Activated naive CD4-positive, alpha-beta T cell treated with anti-CD3 and anti-CD28 coated beads, Interleukin-2, amount 10 ng/mL, durations not matched to agents 7 days and 5 days (primary cell): ENCODE measurements around the gene VPS9D1.

Source experiments
- CTCF ChIA-PET: fragments of 350-600 bp; sonication (Branson Sonifier 250); formaldehyde crosslinking; loops from one replicate; lab custom pipeline; 2021; ENCODE audit warnings: antibody characterized with exemption; lab: Charles Lee
- DNase-seq: peaks from one replicate; pipeline ENCODE4 v3.0.0-alpha.2; 2020
- H3K27ac Mint-ChIP-seq: one replicate; pipeline ENCODE4 v1.8.0; 2021; ENCODE audit warnings: mild to moderate bottlenecking, moderate library complexity, mixed read lengths
- H3K27me3 Mint-ChIP-seq: one replicate; pipeline ENCODE4 v1.8.0; 2021; ENCODE audit warnings: mild to moderate bottlenecking, mixed read lengths
- H3K36me3 Mint-ChIP-seq: one replicate; pipeline ENCODE4 v1.8.0; 2021; ENCODE audit warnings: mixed read lengths
- H3K4me1 Mint-ChIP-seq: one replicate; pipeline ENCODE4 v1.8.0; 2021; ENCODE audit warnings: mixed read lengths
- H3K4me3 Mint-ChIP-seq: one replicate; pipeline ENCODE4 v1.8.0; 2021; ENCODE audit warnings: mild to moderate bottlenecking, moderate library complexity, mixed read lengths
- H3K9me3 Mint-ChIP-seq: one replicate; pipeline ENCODE4 v1.8.0; 2021; ENCODE audit warnings: mixed read lengths

VPS9D1 gene

GRCh38 chr16:89739383-89739782 lies 18.7 kb upstream of the VPS9D1 start:
- no peak for DNase-seq
- Mint-ChIP-seq H3K36me3 (peaks cover 64% of the 10 kb centered on the region), H3K27ac (peak overlapping the region; percentile 65), H3K27me3 (no peaks in the 10 kb centered on the region), H3K4me3 (no peak overlapping the region), H3K9me3 (no peaks in the 10 kb centered on the region), H3K4me1 (peaks cover 32% of the 10 kb centered on the region)
- CTCF ChIA-PET: interaction anchor here (1.4 to 2.7 kb wide), 3 partner anchors 33 to 122 kb away, joined by 3 to 9 read pairs (median 4); no protein-coding TSS in a partner anchor

GRCh38 chr16:89738538-89739317 lies 18.0 kb upstream of the VPS9D1 start:
- CTCF ChIA-PET: interaction anchor here (0.9 to 1.4 kb wide), 2 partner anchors 9 to 39 kb away, joined by 4 read pairs; no protein-coding TSS in a partner anchor
- Mint-ChIP-seq H3K9me3 (no peaks in the 10 kb centered on the region), H3K27me3 (no peaks in the 10 kb centered on the region), H3K4me1 (peaks cover 33% of the 10 kb centered on the region), H3K27ac (no peak overlapping the region), H3K4me3 (no peak overlapping the region), H3K36me3 (peaks cover 67% of the 10 kb centered on the region)
- DNase-seq: no peak

- Mint-ChIP-seq H3K27me3 (no peaks in the 10 kb centered on the region), H3K4me1 (peaks cover 35% of the 10 kb centered on the region), H3K4me3 (no peak overlapping the region), H3K36me3 (peaks cover 70% of the 10 kb centered on the region), H3K27ac (peak overlapping the region; percentile 89), H3K9me3 (no peaks in the 10 kb centered on the region)
- DNase-seq: no peak
- CTCF ChIA-PET: interaction anchor here (0.9 to 1.6 kb wide), 3 partner anchors 10 to 125 kb away, joined by 3 to 4 read pairs (median 4); no protein-coding TSS in a partner anchor
Measured at GRCh38 chr16:89738072-89738377, 17.3 kb upstream of the VPS9D1 start.

- peak overlapping the region; percentile 89 for H3K27ac Mint-ChIP-seq
- H3K36me3 Mint-ChIP-seq: peaks cover 72% of the 10 kb centered on the region
- no peaks in the 10 kb centered on the region for H3K9me3 Mint-ChIP-seq
- H3K27me3 Mint-ChIP-seq: no peaks in the 10 kb centered on the region
- H3K4me3 Mint-ChIP-seq: peak overlapping the region; percentile 21
- peaks cover 36% of the 10 kb centered on the region for H3K4me1 Mint-ChIP-seq
- DNase-seq: peak; percentile 77
- CTCF ChIA-PET: interaction anchor here (1.4 to 1.8 kb wide), 4 partner anchors 32 to 126 kb away, joined by 3 to 12 read pairs (median 4); partner anchors contain the start of gene SPATA2L
Measured at GRCh38 chr16:89737341-89738071, 16.8 kb upstream of the VPS9D1 start.

- Mint-ChIP-seq H3K36me3 (peaks cover 79% of the 10 kb centered on the region), H3K4me3 (no peak overlapping the region), H3K27ac (peak overlapping the region; percentile 89)
Measured at GRCh38 chr16:89736554-89736953, 15.9 kb upstream of the VPS9D1 start.

GRCh38 chr16:89733792-89734191 lies 13.1 kb upstream of the VPS9D1 start:
- CTCF ChIA-PET: no interaction called here
- Mint-ChIP-seq H3K27me3 (no peaks in the 10 kb centered on the region), H3K36me3 (peaks cover 84% of the 10 kb centered on the region), H3K9me3 (no peaks in the 10 kb centered on the region), H3K4me1 (peaks cover 55% of the 10 kb centered on the region), H3K4me3 (no peak overlapping the region), H3K27ac (no peak overlapping the region)
- no peak for DNase-seq

More at GRCh38 chr16:89736554-89736953, 15.9 kb upstream of the VPS9D1 start:
- Mint-ChIP-seq H3K27me3 (no peaks in the 10 kb centered on the region), H3K4me1 (peaks cover 42% of the 10 kb centered on the region), H3K9me3 (no peaks in the 10 kb centered on the region)
- CTCF ChIA-PET: interaction anchor here (1.4 to 1.8 kb wide), 3 partner anchors 31 to 127 kb away, joined by 3 to 12 read pairs (median 5); partner anchors contain the start of gene SPATA2L
- no peak for DNase-seq

- peaks cover 54% of the 10 kb centered on the region for H3K4me1 Mint-ChIP-seq
- DNase-seq: no peak
- CTCF ChIA-PET: no interaction called here
- H3K4me3 Mint-ChIP-seq: no peak overlapping the region
- no peak overlapping the region for H3K27ac Mint-ChIP-seq
- H3K36me3 Mint-ChIP-seq: peaks cover 81% of the 10 kb centered on the region
- no peaks in the 10 kb centered on the region for H3K27me3 Mint-ChIP-seq
- no peaks in the 10 kb centered on the region for H3K9me3 Mint-ChIP-seq
Measured at GRCh38 chr16:89733322-89733721, 12.6 kb upstream of the VPS9D1 start.

GRCh38 chr16:89732918-89733242 lies 12.2 kb upstream of the VPS9D1 start:
- H3K27ac Mint-ChIP-seq: no peak overlapping the region
- H3K27me3 Mint-ChIP-seq: no peaks in the 10 kb centered on the region
- peaks cover 52% of the 10 kb centered on the region for H3K4me1 Mint-ChIP-seq
- peaks cover 79% of the 10 kb centered on the region for H3K36me3 Mint-ChIP-seq
- H3K4me3 Mint-ChIP-seq: no peak overlapping the region
- CTCF ChIA-PET: no interaction called here
- no peak for DNase-seq
- H3K9me3 Mint-ChIP-seq: no peaks in the 10 kb centered on the region

GRCh38 chr16:89732142-89732917 lies 11.6 kb upstream of the VPS9D1 start:
- peaks cover 79% of the 10 kb centered on the region for H3K36me3 Mint-ChIP-seq

GRCh38 chr16:89730610-89731234 lies 10.0 kb upstream of the VPS9D1 start:
- CTCF ChIA-PET: no interaction called here
- DNase-seq: no peak
- no peaks in the 10 kb centered on the region for H3K9me3 Mint-ChIP-seq
- H3K36me3 Mint-ChIP-seq: peaks cover 73% of the 10 kb centered on the region
- no peak overlapping the region for H3K4me3 Mint-ChIP-seq
- H3K4me1 Mint-ChIP-seq: peaks cover 53% of the 10 kb centered on the region
- no peak overlapping the region for H3K27ac Mint-ChIP-seq
- H3K27me3 Mint-ChIP-seq: no peaks in the 10 kb centered on the region

More at GRCh38 chr16:89732142-89732917, 11.6 kb upstream of the VPS9D1 start:
- Mint-ChIP-seq H3K9me3 (no peaks in the 10 kb centered on the region), H3K4me1 (peaks cover 52% of the 10 kb centered on the region), H3K27ac (peak overlapping the region; percentile 37), H3K27me3 (no peaks in the 10 kb centered on the region), H3K4me3 (no peak overlapping the region)
- CTCF ChIA-PET: no interaction called here
- DNase-seq: no peak

GRCh38 chr16:89729863-89730593 lies 9.3 kb upstream of the VPS9D1 start:
- Mint-ChIP-seq H3K27me3 (no peaks in the 10 kb centered on the region), H3K4me1 (peaks cover 47% of the 10 kb centered on the region), H3K27ac (no peak overlapping the region), H3K4me3 (no peak overlapping the region), H3K9me3 (no peaks in the 10 kb centered on the region), H3K36me3 (peaks cover 67% of the 10 kb centered on the region)
- DNase-seq: no peak
- CTCF ChIA-PET: no interaction called here

GRCh38 chr16:89729293-89729692 lies 8.6 kb upstream of the VPS9D1 start:
- Mint-ChIP-seq H3K9me3 (no peaks in the 10 kb centered on the region), H3K27me3 (no peaks in the 10 kb centered on the region), H3K4me1 (peaks cover 46% of the 10 kb centered on the region), H3K36me3 (peaks cover 63% of the 10 kb centered on the region), H3K27ac (no peak overlapping the region), H3K4me3 (no peak overlapping the region)
- CTCF ChIA-PET: interaction anchor here (1.6 kb wide), 1 partner anchor 23 kb away, joined by 4 read pairs; no protein-coding TSS in a partner anchor
- no peak for DNase-seq
